Nasal cavity respiratory epithelium epithelial cell of viscerocranial mucosa (primary cell): Measurements from ENCODE around the gene SEC22B. TPM values are rescaled to one million over a fixed set of nuclear protein-coding genes. Genes with fewer than 3 reads are reported as not detected.

Source experiments
- total RNA-seq: library from RNA; depleted of rRNA; stranded (reverse); fragments of >200 nt; gene quantifications from 2 replicates; pipeline ENCODE4 v1.2.3, GENCODE V29; 2014

The SEC22B gene
- 19.7 and 24.6 TPM in 2 replicates for total RNA-seq

GRCh38 chr1:120176092-120176855 lies at the start of gene SEC22B:
Gene SEC22B, minus strand, starts transcription at chr1:120176520. Its CDS starts 139 bp downstream, at chr1:120176381.

Other genes with a start within 250 kb of the SEC22B start
- gene NOTCH2, start 106.9 kb downstream of the SEC22B start, total RNA-seq: 73.8 and 183 TPM in 2 replicates
- 9.6 and 16.9 TPM in 2 replicates for gene NBPF8, start 238.5 kb upstream of the SEC22B start, total RNA-seq